ENCODE results near the gene OGG1.

DNA sequence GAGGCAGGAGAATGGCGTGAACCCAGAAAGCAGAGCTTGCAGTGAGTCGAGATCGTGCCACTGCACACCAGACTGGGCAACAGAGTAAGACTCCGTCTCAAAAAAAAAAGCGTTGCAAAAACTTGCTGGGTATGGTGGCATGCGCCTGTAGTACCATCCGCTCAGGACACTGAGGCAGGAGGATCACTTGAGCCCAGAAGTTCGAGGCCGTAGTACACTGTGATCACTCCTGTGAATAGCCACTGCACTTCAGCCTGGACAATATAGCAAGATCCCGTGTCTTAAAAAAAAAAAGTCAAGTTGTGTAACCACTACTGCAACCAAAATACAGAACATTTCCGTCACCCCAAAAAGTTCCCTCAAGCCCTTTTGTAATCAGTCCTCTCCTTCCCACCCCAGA, 44.6 kb downstream of the OGG1 start:
- TF ChIP-seq, protein P1, sequence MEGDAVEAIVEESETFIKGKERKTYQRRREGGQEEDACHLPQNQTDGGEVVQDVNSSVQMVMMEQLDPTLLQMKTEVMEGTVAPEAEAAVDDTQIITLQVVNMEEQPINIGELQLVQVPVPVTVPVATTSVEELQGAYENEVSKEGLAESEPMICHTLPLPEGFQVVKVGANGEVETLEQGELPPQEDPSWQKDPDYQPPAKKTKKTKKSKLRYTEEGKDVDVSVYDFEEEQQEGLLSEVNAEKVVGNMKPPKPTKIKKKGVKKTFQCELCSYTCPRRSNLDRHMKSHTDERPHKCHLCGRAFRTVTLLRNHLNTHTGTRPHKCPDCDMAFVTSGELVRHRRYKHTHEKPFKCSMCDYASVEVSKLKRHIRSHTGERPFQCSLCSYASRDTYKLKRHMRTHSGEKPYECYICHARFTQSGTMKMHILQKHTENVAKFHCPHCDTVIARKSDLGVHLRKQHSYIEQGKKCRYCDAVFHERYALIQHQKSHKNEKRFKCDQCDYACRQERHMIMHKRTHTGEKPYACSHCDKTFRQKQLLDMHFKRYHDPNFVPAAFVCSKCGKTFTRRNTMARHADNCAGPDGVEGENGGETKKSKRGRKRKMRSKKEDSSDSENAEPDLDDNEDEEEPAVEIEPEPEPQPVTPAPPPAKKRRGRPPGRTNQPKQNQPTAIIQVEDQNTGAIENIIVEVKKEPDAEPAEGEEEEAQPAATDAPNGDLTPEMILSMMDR (IDR thresholded peaks at IDR 0.05) = no peak
- no peak for TF ChIP-seq POLR2A (IDR thresholded peaks at IDR 0.05)
